Lung (tissue), 12 donors: ENCODE data around the gene ADARB1. TPM values are rescaled to one million over a fixed set of nuclear protein-coding genes. Genes with fewer than 3 reads are reported as not detected.

ENCODE experiments used
- ATAC-seq: fragments of 200-7000 bp; cut with Tn5 transposase; one replicate; pipeline ENCODE4 v1.9.1; 2020; ENCODE audit warnings: moderate number of reproducible peaks; ENCODE audit not compliant: insufficient read depth, low FRiP score
- DNase-seq, 3 donors: peaks; one replicate each; pipeline ENCODE4 v3.0.0-alpha.2; 2013 to 2017
- H3K27ac ChIP-seq, 2 donors: one replicate each; pipeline ENCODE4 v1.5.1; 2013; ENCODE audit warnings: mild to moderate bottlenecking in 2 of 2, moderate library complexity in 2 of 2, control low read depth in 1 of 2, inconsistent platforms in 1 of 2, low read depth in 1 of 2, low read length in 1 of 2
- H3K27me3 ChIP-seq, 3 donors: one replicate each; pipeline ENCODE4 v1.5.1; 2013; ENCODE audit warnings: low read length in 2 of 3; ENCODE audit not compliant: control insufficient read depth in 3 of 3, insufficient read depth in 3 of 3
- H3K36me3 ChIP-seq, 4 donors: one replicate each; pipeline ENCODE4 v1.5.1; 2013; ENCODE audit warnings: low read length in 4 of 4, mild to moderate bottlenecking in 1 of 4, moderate library complexity in 1 of 4; ENCODE audit not compliant: control insufficient read depth in 4 of 4, insufficient read depth in 4 of 4
- H3K4me1 ChIP-seq, 5 donors: one replicate each; pipeline ENCODE4 v1.5.1; 2013; ENCODE audit warnings: low read length in 5 of 5, mild to moderate bottlenecking in 2 of 5, moderate library complexity in 1 of 5; ENCODE audit not compliant: control insufficient read depth in 5 of 5, insufficient read depth in 5 of 5
- H3K4me3 ChIP-seq: one replicate; pipeline ENCODE4 v1.5.1; 2013; ENCODE audit warnings: mild to moderate bottlenecking, control low read depth, moderate library complexity
- H3K9ac ChIP-seq, 2 donors: one replicate each; pipeline ENCODE4 v1.5.1; 2013; ENCODE audit warnings: low read length in 2 of 2, control low read depth in 1 of 2; ENCODE audit not compliant: insufficient read depth in 1 of 2
- H3K9me3 ChIP-seq, 4 donors: one replicate each; pipeline ENCODE4 v1.5.1; 2013; ENCODE audit warnings: low read length in 3 of 4, mild to moderate bottlenecking in 1 of 4, moderate library complexity in 1 of 4; ENCODE audit not compliant: control insufficient read depth in 4 of 4, insufficient read depth in 3 of 4
- CTCF ChIP-seq: IDR thresholded peaks from 2 replicates; pipeline ENCODE4 v1.5.1; 2012; ENCODE audit warnings: mild to moderate bottlenecking; ENCODE audit errors: control extremely low read depth, extremely low read depth
- WGBS, 2 donors: extraction: QIAGEN DNeasy Blood & Tissue Kit; methylation state at CpG; one replicate each; pipeline ENCODE4 v1.1.7; 2013; 5-methylcytosine and 5-hydroxymethylcytosine counted together
- polyA plus RNA-seq, 2 donors: library from polyadenylated mRNA; stranded (reverse); fragments of 200-250 nt; gene quantifications; one replicate each; pipeline ENCODE4 v1.2.1, GENCODE V29; 2013
- total RNA-seq, 2 donors: library from RNA; depleted of rRNA in 1 of 2; stranded (reverse); fragments of >200 nt in 1 of 2; gene quantifications; one replicate each; pipeline ENCODE4 v1.2.1, GENCODE V29; 2014 to 2021
- donor health status: control.
- donor health status: control.
- donor health status: Bipolar disorder and iron deficiency.
- donor health status: healthy.
- donor health status: DM: yes; HTN: yes; CAD: no.

ADARB1 gene
- total and polyA plus RNA-seq, 4 donors = 13.4 to 47.7 (median 32.6) TPM

- H3K9me3 ChIP-seq = no peaks in the 10 kb centered on the region
- peaks cover 0 to 21% (median 14%) of the 10 kb centered on the region in 5 donors for H3K4me1 ChIP-seq
- 97 to 98% methylated on average over 6 of the region's 6 CpGs for WGBS, 2 donors
- no peak overlapping the region for H3K27ac ChIP-seq
- TF ChIP-seq CTCF = no peak
- H3K36me3 ChIP-seq = peaks cover 0 to 4% (median 2%) of the 10 kb centered on the region in 4 donors
- DNase-seq (no peak), ATAC-seq (no peak)
- no peak overlapping the region for H3K9ac ChIP-seq
- no peaks in the 10 kb centered on the region for H3K27me3 ChIP-seq
- no peak overlapping the region for H3K4me3 ChIP-seq
Observed at GRCh38 chr21:45116066-45116465, 41.7 kb downstream of the ADARB1 start.

DNA sequence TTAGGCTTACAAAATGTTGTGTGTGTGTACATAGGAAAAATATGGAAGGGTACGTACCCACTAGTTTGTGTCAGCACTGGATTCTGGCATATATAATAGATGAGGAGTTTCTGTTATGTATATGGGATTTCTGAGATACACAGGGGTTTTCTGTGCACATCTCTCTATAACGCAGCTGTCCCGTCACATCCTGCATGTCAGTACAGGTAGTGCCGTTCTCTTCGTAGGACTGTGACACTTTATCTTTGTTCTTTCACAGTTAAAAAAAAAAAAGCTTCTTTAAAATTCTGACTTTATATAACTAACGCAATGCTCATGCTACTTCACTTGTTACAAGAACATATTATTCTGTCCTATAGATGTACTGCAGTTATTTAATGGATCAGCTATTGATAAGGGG, 42.9 kb downstream of the ADARB1 start:
- WGBS, 2 donors = 97% methylated on average over 6 of the region's 6 CpGs
- H3K4me3 ChIP-seq = no peak overlapping the region
- H3K9me3 ChIP-seq = no peaks in the 10 kb centered on the region
- H3K4me1 ChIP-seq = peaks cover 0 to 13% (median 11%) of the 10 kb centered on the region in 5 donors
- H3K36me3 ChIP-seq = peaks cover 0 to 4% (median 2%) of the 10 kb centered on the region in 4 donors
- no peak for TF ChIP-seq CTCF
- H3K27me3 ChIP-seq = no peaks in the 10 kb centered on the region
- DNase-seq = no peak
- no peak overlapping the region for H3K9ac ChIP-seq
- no peak overlapping the region for H3K27ac ChIP-seq
- no peak for ATAC-seq

- Histone ChIP-seq H3K9me3 (peaks cover 0 to 2% (median 0%) of the 10 kb centered on the region in 4 donors), H3K27me3 (no peaks in the 10 kb centered on the region), H3K4me1 (peaks cover 0 to 13% (median 10%) of the 10 kb centered on the region in 5 donors), H3K36me3 (peaks cover 0 to 4% (median 2%) of the 10 kb centered on the region in 4 donors), H3K27ac (no peak overlapping the region), H3K9ac (no peak overlapping the region), H3K4me3 (no peak overlapping the region)
- ATAC-seq (no peak), DNase-seq (no peak)
- no peak for TF ChIP-seq CTCF
- WGBS, 2 donors = 95% methylated on average over 2 of the region's 2 CpGs
Observed at GRCh38 chr21:45118099-45118498, 43.7 kb downstream of the ADARB1 start.

GRCh38 chr21:45119812-45120211, 45.4 kb downstream of the ADARB1 start:
- H3K9me3 ChIP-seq = peaks cover 0 to 2% (median 0%) of the 10 kb centered on the region in 4 donors
- H3K36me3 ChIP-seq = peaks cover 0 to 4% (median 2%) of the 10 kb centered on the region in 4 donors
- no peak overlapping the region for H3K9ac ChIP-seq
- no peaks in the 10 kb centered on the region for H3K27me3 ChIP-seq
- TF ChIP-seq CTCF = no peak
- H3K27ac ChIP-seq = no peak overlapping the region
- DNase-seq (no peak), ATAC-seq (no peak)
- no peak overlapping the region for H3K4me3 ChIP-seq
- peaks cover 0 to 8% (median 2%) of the 10 kb centered on the region in 5 donors for H3K4me1 ChIP-seq
- WGBS, 2 donors = 94 to 95% methylated on average over 7 of the region's 7 CpGs
